ENCODE results near the gene HLX.

The HLX gene

GRCh38 chr1:220889848-220890287, 10.6 kb downstream of the HLX start:
- Histone ChIP-seq H2AFZ (ENCODE audit: low read length) (no peak overlapping the region), H3K4me2 (ENCODE audit: low read length) (no peak overlapping the region), H3K4me1 (ENCODE audit: insufficient read depth, low read length, severe bottlenecking) (no peaks in the 10 kb centered on the region), H3K9ac (ENCODE audit: low read length) (no peak overlapping the region), H3K9me3 (ENCODE audit: low read length) (no peaks in the 10 kb centered on the region), H3K9me2 (ENCODE audit: low read depth, low read length) (no peaks in the 10 kb centered on the region), H3K36me3 (ENCODE audit: insufficient read depth, low read length) (no peaks in the 10 kb centered on the region), H4K20me1 (ENCODE audit: insufficient read depth, low read length) (no peaks in the 10 kb centered on the region), H3K27ac (ENCODE audit: low read depth, low read length, poor library complexity, severe bottlenecking) (no peak overlapping the region), H3K27me3 (ENCODE audit: insufficient read depth, low read length) (no peaks in the 10 kb centered on the region), H3K79me2 (ENCODE audit: insufficient read depth, low read length) (no peaks in the 10 kb centered on the region), H3K4me3 (ENCODE audit: low read depth, low read length, poor library complexity, severe bottlenecking) (no peak overlapping the region), H3F3A (ENCODE audit: insufficient read depth, low read length) (no peaks in the 10 kb centered on the region)
- TF ChIP-seq EZH2 (IDR thresholded peaks at IDR 0.05; ENCODE audit: borderline replicate concordance, low read length): no peak
- TF ChIP-seq CTCF (IDR thresholded peaks at IDR 0.05; ENCODE audit: low read length): no peak

GRCh38 chr1:220890602-220891001, 11.4 kb downstream of the HLX start:
- H3F3A ChIP-seq (ENCODE audit: insufficient read depth, low read length): no peaks in the 10 kb centered on the region
- H3K9ac ChIP-seq (ENCODE audit: low read length): no peak overlapping the region
- no peaks in the 10 kb centered on the region for H3K36me3 ChIP-seq (ENCODE audit: insufficient read depth, low read length)
- H4K20me1 ChIP-seq (ENCODE audit: insufficient read depth, low read length): no peaks in the 10 kb centered on the region
- H3K79me2 ChIP-seq (ENCODE audit: insufficient read depth, low read length): no peaks in the 10 kb centered on the region
- no peak overlapping the region for H3K4me2 ChIP-seq (ENCODE audit: low read length)
- no peaks in the 10 kb centered on the region for H3K9me3 ChIP-seq (ENCODE audit: low read length)
- H3K4me3 ChIP-seq (ENCODE audit: low read depth, low read length, poor library complexity, severe bottlenecking): no peak overlapping the region
- no peaks in the 10 kb centered on the region for H3K4me1 ChIP-seq (ENCODE audit: insufficient read depth, low read length, severe bottlenecking)
- TF ChIP-seq CTCF (IDR thresholded peaks at IDR 0.05; ENCODE audit: low read length) (no peak), EZH2 (IDR thresholded peaks at IDR 0.05; ENCODE audit: borderline replicate concordance, low read length) (no peak)
- H3K27ac ChIP-seq (ENCODE audit: low read depth, low read length, poor library complexity, severe bottlenecking): no peak overlapping the region
- no peak overlapping the region for H2AFZ ChIP-seq (ENCODE audit: low read length)
- no peaks in the 10 kb centered on the region for H3K9me2 ChIP-seq (ENCODE audit: low read depth, low read length)
- H3K27me3 ChIP-seq (ENCODE audit: insufficient read depth, low read length): no peaks in the 10 kb centered on the region

- Histone ChIP-seq H4K20me1 (ENCODE audit: insufficient read depth, low read length) (no peaks in the 10 kb centered on the region), H3K27me3 (ENCODE audit: insufficient read depth, low read length) (no peaks in the 10 kb centered on the region), H3K79me2 (ENCODE audit: insufficient read depth, low read length) (no peaks in the 10 kb centered on the region), H3K9me3 (ENCODE audit: low read length) (no peaks in the 10 kb centered on the region), H3K9ac (ENCODE audit: low read length) (no peak overlapping the region), H3K4me1 (ENCODE audit: insufficient read depth, low read length, severe bottlenecking) (no peaks in the 10 kb centered on the region), H3K36me3 (ENCODE audit: insufficient read depth, low read length) (no peaks in the 10 kb centered on the region), H3F3A (ENCODE audit: insufficient read depth, low read length) (no peaks in the 10 kb centered on the region), H3K4me2 (ENCODE audit: low read length) (no peak overlapping the region), H3K27ac (ENCODE audit: low read depth, low read length, poor library complexity, severe bottlenecking) (no peak overlapping the region), H2AFZ (ENCODE audit: low read length) (no peak overlapping the region), H3K9me2 (ENCODE audit: low read depth, low read length) (no peaks in the 10 kb centered on the region), H3K4me3 (ENCODE audit: low read depth, low read length, poor library complexity, severe bottlenecking) (no peak overlapping the region)
- TF ChIP-seq EZH2 (IDR thresholded peaks at IDR 0.05; ENCODE audit: borderline replicate concordance, low read length) (no peak), CTCF (IDR thresholded peaks at IDR 0.05; ENCODE audit: low read length) (no peak)
These were observed 12.2 kb downstream of the HLX start for GRCh38 chr1:220891224-220892085.
